GM10847 (cell line): ENCODE data around the gene ELF4.

ENCODE experiments used
- POLR2A ChIP-seq: IDR thresholded peaks from 2 replicates; pipeline ENCODE4 v1.6.1; 2011; ENCODE audit not compliant: insufficient read length; ENCODE audit errors: extremely low read depth

The ELF4 gene

DNA sequence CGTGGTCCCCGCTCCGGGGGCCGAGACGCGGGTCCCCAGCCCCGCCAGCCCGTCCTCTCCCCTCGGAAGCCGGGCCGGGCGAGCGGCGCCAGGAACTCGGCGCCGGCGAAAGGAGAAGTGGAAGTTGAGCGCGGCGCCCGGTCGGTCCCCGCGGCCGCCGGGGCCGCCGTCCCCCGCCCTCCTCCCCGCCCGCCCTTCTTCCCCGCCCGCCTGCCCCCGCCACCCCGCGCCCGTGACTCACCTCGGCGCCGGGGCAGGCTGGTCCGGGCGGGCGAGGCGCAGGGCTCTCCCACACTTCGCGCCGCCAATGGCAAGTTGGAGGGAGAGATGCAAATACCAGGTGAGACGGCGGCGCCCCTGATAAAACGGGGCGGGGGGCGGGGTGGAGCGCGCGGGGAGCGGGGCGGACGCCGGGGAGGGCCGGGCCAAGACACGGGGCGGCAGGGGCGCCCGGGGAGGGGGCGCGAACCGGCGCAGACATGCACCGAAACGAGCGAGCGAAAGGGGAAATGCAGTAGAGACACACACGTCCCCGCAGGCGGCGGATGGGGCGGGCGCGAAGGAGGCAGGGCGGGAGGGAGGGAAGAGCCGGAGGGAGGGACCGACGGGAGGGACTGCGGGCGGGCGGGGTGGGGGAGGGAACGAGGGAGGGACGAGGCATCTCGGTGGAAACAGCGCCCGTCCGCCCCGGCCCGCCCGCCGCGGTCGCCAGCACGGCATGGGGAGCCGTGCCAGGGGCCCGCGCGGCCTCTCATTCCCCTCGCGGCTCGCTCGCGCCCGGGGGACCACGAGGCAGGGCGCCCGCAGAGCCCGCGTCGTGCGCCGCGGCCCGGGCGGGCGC, at the start of gene ELF4:
TSS of gene ELF4 (minus strand) at position 119 of the 841 bp plus-strand sequence. CDS start 29,167 bp downstream, outside the sequence.
- TF ChIP-seq POLR2A, result no peak

DNA sequence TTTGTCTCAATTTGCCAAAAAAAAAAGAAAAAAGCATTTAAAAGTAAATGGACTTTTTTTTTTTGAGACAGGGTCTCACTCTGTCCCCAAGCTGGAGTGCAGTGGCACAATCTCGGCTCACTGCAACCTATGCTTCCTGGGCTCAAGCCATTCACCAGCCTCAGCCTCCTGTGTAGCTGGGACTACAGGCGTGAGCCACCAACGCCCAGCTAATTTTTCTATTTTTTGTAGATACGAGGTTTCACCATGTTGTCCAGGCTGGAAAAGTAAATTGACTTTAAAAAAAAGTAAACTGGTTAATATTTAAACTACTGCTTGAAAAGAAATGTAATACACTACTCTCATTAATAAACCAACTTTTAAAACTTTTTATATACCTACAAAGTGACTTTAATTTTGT, 49.5 kb upstream of the ELF4 start:
- TF ChIP-seq POLR2A, result no peak

DNA sequence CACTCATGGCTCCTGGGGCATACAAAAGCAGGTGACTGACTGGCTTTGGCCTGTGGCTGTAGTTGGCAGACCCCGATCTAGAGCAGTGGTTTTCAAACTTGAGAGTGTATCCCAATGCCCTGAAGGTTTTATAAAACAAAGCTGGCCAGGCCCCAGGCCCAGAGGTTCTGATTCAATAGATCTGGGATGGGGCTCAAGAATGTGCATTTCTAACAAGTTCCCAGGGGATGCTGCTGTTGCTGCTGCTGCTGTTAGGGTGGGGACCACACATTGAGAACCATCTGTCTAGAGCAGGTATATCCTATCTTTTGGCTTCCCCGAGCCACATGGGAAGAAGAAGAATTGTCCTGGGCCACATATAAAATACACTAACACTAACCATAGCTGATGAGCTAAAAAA, 48.0 kb upstream of the ELF4 start:
- no peak for TF ChIP-seq POLR2A

DNA sequence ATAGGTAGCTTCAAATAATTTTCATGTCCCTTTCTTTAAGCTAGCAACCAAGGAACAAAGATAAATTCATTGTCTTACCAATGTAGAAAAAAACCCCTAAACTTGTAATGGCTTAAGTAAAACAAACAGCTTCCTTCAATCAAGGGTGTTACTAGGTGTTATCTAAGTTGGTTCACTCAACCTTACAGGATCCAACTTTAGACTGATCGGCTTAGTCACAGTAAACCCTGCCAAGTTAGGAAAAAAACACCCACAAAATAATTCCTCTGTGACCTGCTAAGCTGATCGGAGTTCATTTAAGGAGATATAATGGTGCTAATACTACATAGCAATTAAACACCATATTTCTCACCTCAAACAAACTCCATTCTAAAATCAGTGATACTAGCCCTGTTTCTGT, 45.3 kb upstream of the ELF4 start:
- TF ChIP-seq POLR2A, result no peak

DNA sequence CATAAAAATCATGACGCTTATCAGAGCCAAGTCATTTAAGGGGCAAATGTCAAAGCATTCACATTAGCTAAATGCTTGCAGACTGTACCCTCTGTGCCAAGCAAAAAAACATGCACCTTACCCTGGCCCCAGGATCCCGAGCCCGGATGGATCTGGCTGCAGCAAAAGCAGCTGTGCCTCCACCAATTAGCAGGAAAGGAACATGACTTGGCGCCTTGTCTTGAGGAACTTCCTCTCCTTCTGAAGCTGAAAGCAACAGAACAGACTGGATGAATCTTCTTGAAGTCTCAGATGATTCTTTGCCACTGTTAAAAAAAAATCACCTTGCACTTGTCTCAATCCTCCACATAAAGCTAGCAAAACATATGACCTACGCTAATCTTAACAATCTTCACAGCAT, 37.3 kb upstream of the ELF4 start:
- no peak for TF ChIP-seq POLR2A

DNA sequence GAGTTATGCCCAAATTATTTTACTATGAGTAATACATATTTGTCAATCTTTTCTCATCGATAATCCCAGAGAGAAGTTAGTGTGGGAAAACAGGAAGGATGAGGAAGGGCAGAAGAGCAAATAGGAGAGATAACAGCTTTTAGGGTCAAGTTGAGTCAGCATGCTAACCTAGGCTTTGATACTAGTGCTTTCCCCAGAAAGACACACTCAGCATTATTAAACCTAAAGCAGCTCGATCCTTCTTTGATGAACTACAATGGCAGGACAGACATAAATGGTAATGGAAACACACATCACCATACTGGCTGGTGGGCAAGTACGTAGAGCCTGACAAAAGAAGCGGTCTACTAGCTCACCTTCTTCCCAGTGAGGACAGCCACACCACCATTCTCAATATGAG, 34.8 kb upstream of the ELF4 start:
- TF ChIP-seq POLR2A, result no peak

DNA sequence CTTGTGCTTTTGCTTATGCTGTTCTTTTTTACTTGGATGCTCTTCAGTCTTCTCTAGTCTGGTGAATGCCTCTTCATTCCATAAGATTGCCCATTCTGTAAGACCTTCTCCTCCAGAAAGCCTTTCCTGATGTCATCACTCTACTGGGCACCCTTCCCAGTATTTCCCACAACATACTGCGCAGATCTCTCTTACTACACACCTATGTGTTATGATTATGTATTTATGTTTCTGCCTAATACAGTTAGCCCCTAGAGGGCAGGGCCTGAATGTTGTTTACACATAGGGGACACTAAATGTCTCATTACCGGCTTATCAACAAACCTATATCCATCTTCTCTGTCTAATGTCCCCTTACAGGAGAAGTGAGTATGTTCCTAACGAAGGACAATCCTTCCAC, 34.2 kb upstream of the ELF4 start:
- TF ChIP-seq POLR2A, result no peak

DNA sequence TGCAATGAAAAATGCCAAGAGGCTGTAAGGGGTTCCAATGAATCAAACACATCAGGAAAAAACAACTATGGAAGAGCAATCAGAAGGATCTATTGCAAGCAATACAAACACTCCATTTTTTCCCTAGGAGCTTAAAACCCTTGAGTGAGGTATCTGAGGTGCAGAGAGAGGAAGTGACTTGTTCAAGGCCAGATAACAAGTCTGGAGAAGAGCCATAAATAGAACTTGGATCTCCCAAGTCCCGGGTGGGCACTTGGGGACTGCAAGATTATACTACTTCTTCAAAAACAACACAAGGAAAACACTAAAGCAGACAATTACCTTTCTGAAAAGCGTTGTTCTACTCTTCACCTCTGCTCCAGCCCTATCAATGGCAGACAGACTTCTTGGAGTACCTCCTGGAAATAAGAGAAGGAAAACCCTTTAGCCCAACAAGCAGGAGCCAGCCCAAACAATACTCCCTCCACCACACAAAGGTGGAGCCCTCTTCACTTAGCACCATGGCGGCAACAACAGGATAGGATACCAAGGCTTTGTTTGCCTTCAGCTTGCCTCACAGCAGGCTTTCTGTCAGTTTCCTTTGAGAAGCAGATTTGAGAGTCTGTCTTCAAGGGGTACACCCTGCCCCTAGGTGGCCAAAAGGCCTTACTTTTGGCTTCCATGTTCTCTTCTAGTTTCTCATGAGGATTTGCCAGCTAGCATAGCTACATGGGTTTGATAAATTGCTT, 29.3 kb upstream of the ELF4 start:
- TF ChIP-seq POLR2A, result no peak

DNA sequence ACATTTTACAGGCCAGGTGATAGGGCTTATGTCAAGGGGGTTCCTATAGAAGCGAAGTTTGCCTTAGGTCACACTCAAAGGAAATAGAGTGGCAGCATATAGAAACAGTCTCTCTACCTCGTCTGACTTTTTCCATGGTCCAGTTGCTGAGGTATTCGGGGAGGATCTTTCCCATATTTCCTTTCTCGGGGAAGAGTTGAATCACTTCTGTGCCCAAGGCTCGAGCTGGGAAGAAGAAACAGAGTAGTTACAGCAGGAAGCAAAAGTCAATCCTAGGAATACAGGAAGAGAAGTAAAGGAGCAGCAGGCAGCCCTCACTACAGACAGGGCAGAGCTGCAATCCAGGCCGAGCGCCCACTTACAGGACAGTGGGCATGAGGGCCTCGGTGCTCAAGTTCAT, 26.7 kb upstream of the ELF4 start:
- TF ChIP-seq POLR2A, result no peak

DNA sequence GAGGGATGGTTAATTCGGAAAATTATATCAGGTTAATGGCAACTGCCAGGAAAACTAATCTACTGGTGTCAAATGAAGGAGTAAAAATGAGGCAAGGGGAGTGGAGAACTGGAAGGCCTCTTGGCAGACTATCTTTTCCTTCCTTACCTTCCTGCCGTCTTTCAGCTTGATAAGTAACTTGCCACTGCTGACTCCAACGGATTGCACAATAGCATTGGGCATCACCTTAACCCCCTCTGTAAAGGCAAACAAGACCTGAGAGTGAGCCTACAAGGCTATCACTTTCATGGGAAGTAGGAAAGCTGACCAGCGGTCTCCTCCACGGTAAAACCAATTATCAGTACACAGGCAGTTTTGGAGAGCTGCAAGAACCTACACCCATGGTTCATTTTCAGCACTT, 26.2 kb upstream of the ELF4 start:
- no peak for TF ChIP-seq POLR2A

DNA sequence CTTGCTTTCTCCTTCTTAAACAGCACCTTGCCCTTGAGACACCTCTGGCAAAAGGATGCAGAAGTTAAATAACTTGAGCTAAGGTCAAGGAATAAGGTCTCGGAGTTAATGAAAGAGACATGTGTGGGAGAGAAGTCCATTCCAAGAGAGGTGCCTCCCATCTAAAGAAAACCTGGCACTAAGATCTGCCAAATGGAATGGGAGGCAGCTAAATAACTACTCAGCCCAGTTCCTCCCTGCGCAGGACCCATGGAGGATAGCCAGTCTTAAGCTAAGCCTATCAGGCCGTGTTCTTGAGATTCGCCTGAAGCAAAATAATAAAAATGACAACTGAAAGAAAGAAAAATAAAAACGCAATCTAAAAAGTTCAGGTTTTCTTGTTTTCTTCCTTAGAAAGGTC, 20.7 kb upstream of the ELF4 start:
- TF ChIP-seq POLR2A, result no peak

DNA sequence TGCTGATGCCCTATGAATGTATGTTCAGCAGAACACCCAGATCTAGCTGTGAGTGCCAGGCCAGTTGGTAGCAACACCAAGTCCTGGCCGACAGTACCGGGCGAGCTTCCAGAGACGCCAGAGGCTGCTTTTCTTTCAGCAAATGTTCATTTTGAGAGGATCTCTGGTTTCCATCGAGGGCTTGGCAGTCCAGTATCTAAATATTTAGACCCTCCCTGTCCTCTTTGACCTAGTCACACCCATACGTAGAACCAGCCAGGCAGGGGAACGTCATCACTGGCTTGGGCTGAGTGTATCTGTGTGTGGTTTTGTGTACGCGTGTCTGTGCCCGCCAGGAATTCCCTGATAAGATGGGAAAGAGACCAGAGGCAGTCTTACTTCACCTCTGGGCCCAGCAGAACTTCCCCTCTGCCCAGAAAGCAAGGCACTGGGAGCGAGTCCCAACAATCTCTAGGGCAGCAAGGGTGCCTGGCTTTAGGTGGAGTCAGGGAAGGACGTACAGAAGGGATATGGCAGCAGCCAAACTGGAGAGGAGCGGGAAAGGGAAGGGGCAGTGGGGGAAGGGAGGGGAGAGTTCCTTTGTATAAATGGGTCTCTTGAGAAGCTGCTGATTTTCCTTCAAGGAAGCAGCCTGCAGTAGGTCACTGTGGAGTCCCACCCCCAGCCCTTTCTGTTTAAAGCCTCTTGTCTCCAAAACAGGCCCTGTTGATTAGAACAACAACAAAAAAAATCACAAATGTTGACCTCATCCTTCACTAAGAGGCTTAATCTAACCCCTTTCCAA, 15.0 kb upstream of the ELF4 start:
- TF ChIP-seq POLR2A, result no peak

DNA sequence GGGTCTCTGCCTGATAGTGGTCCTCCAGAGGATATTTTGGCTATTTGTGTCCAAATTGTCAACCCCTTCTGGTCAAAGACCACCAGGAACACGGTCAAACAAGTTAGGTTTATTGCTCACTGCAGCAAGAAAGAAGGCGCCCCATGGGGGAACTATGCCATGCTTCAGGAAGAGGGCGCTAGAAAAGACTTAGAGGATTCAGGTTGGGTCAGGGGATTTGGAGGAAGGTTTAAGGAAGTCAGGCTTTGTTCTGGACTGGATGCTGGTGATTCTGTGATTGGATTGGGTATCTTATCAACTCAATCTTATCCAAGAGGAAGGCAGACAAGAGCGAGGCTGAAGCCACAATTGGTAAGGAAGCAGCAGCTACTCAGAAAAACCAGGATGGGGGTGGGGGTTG, 14.3 kb upstream of the ELF4 start:
- no peak for TF ChIP-seq POLR2A

DNA sequence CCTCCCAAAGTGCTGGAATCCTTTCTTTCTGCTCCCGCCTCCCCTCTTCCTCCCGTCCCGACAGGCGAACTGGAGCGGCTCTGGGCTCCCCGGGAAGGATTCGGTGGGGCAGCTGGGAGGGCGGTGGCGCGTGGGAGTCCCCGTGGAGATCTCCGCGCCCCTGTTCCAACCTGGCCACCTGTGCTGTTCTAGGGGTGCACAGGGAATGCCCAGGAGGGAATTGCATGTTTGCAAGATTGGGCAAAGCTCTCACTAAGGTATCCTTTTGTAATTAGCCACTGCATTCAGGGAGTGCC, 11.2 kb upstream of the ELF4 start:
- no peak for TF ChIP-seq POLR2A

DNA sequence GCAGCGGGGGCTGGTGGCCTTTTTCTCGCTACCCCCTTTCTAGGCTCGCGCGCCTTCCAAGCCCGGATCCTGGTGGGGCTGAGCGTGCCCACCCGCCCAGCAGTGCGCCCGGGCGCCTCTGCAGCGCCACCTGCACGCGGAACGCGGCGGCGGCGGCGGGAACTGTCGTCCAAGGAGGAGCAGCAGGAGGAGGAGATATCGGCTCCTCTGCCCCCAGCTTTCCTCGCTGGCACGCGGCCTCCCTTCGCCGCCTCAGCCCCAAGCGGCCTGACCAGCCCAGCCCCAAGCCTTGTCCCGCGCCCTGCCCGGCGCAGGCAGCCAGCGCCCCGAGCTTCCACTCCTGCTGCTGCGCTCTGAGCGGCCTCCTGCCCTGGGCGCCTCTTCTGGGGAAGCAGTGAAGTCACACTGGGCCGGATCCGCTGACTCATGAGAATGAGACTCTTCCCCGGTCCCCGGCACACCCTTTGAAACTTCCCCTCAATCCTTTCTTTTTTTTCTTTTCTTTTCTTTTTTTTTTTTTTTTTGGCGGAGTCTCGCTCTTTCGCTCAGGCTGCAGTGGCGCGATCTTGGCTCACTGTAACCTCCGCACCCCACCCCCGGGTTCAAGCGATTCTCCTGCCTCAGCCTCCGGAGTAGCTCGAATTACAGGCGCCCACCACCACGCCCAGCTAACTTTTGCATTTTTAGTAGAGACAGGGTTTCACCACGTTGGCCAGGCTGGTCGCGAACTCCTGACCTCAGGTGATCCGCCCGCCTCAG, 10.6 kb upstream of the ELF4 start:
- no peak for TF ChIP-seq POLR2A
